Stimulated activated CD8-positive, alpha-beta memory T cell treated with anti-CD3 and anti-CD28 coated beads, Interleukin-2, amount 100 ng/mL, for 48 hours (primary cell): ENCODE results near the gene PADI1.
A peak's percentile ranks its signal among the peaks of the same experiment; 100 is the strongest.

Source experiments
- DNase-seq, 2 donors: peaks; one replicate each; pipeline ENCODE4 v3.0.0-alpha.2; 2020; ENCODE audit warnings: low read depth in 2 of 2

The PADI1 gene

DNA sequence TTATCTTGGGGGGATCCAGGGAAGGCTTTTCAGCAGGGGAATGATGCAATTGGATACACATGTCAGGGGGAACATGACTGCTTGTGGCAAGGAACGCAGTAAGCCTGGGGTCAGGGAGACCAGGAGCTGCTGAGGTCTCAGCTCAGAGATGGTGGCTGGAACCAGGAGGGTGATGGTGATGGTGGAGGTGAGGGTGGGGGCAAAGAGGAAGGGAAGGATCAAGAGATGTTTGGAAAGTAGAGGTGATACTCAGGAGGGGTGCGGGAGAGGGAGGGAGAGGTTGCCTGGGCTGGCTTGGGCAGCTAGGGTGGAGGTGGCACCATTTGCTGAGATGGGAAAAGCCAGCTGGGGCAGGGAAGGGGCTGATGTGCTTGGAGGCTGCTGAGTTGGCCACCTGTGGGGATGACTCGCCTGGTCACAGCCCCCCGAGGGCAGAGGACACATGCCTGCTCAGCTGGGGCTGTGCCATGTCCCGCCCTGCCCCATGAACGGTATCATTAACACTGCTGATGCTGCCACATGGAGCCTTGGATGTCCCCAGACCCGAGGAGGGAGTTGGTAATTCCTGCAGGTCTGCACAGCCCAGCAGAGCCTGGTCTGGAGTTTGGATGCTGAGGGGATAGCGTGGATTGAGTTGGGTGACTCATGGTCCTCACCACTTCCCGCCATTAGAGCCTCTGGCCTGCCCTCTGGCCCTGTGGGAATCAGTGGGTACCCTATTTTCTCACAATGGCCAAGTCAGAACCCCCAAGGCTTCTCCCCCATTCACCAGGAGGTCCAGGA, 6.3 kb upstream of the PADI1 start:
- no peak for DNase-seq

DNA sequence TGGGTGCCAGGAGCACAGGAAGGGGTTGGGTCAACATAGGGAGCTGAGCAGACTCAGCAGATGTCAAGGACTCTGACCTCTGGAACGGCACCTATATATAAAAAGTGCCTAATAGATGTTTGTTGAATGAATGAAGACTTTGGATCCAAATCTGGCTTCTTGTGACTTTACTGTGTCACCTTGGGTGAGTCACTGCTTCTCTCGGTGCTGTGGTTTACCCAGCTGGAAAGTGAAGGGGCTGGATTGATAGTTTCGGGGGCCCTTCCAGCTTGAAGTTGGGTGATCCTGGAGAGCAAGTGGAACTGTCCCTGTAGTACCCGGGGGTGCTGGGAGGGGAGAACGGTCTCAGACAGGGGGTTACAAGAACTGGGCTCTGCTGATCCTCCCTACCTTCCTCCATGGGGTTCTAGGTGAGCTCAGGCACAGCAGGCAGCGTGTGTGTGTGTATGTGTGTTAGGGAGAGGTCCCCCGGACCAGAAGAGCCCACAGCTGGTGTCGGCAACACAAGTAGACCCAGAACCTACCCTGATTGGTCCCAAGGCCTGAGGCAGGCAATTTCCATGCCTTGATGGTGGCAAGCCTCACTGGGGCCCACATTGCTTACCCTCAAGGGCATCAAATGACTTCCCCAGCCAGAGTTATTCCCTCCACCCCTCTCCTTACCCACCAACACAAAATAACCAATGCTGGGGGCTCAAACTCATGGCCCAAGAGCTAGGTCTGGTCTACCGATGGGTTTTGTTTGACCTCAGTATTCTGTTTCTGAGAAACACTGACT, 5.5 kb upstream of the PADI1 start:
- no peak for DNase-seq

DNA sequence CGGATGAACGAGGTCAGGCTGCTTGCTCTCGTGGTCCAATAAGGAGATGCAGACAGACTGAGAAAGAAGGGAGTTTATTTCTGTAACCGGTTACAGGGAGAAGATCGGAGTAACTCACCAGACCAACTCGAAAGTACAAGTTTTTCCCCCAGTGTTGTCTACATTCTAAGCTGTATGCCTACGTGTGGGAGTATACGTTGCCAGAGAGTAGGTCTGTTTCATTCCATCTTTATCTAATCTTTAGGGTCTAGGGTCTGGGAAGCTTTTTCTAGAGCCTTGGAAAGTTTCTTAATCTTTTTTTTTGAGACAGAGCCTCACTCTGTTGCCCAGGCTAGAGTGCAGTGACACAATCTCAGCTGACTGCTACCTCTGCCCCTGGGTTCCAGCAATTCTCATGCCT, 4.7 kb upstream of the PADI1 start:
- no peak for DNase-seq

- DNase-seq = no peak
Observed at GRCh38 chr1:17200756-17201155, 4.2 kb upstream of the PADI1 start.

GRCh38 chr1:17201201-17202021, 3.5 kb upstream of the PADI1 start:
- DNase-seq = no peak

GRCh38 chr1:17205652-17206051, 724 bp downstream of the PADI1 start:
- no peak for DNase-seq

- DNase-seq = no peak
Observed at GRCh38 chr1:17206196-17206595, 1.3 kb downstream of the PADI1 start.

DNA sequence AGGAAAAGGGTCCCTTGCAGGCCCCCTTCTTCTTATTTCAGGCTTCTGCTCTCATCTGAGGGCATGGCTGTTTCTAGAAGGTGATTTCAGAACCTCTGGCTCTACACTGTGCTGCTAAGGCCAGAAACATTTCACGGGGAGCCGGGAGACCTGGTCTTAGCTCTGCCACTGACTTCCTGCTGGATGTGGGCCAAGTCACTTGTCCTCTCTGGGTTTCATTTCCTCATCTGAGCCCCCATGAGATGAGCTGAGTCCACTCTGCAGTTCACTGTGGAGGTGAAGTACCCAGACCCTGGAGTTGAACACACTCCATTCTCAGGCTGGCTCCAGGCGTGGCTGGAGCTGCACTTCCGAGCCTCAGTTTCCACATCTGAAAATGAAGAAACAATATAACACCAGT, 2.1 kb downstream of the PADI1 start:
- no peak for DNase-seq

- no peak for DNase-seq
Observed at GRCh38 chr1:17207540-17207939, 2.6 kb downstream of the PADI1 start.

DNA sequence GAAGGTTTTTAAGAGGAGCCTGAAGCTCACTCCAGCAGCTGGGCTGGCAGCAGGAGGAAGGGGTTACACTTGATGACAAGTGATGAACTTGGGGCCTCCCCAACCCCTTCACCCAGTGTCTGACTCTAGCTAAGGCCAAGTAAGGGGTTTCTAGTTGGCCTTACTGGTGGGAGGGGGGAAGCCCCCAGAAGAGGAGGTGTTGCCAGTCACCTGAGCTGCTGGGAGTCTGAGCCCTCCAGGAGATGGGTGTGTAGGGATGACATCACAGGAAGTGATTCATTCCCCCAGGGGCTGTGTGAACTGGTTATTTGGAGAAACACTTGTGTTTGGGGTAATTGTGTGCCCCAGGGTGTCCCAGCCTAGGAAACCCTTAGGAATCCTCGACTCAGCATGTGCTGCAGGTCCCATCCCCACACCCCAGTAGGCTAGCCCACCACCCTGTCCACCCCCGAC, 3.1 kb downstream of the PADI1 start:
- peak; percentile 32 to 53 for DNase-seq

- no peak for DNase-seq
Observed at GRCh38 chr1:17208546-17208945, 3.6 kb downstream of the PADI1 start.

- no peak for DNase-seq
Observed at GRCh38 chr1:17209430-17209829, 4.5 kb downstream of the PADI1 start.

- no peak for DNase-seq
Observed at GRCh38 chr1:17210176-17210575, 5.2 kb downstream of the PADI1 start.

GRCh38 chr1:17211377-17211776, 6.4 kb downstream of the PADI1 start:
- no peak for DNase-seq

DNA sequence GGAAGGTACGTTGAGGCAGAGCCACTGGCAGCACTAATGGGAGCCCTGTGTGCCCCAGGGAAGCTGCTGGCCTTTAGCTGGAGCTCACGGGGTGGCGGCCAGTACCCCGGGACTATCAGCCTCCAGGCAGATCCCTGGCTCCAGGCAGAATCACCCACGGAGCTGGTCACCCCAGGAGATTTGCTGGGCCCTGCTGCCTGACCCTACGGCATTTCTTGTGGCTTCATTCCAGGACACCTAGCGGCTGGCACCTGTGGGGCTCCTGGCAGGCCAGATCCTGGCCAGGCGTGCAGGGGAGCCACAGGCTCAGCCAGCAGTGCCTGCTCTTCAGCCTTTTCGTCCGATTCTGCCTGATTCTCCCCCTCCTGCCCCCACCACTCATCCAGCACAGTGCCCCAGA, 7.1 kb downstream of the PADI1 start:
- no peak for DNase-seq

- peak; percentile 48 to 51 for DNase-seq
Observed at GRCh38 chr1:17212487-17213121, 7.7 kb downstream of the PADI1 start.

- no peak for DNase-seq
Observed at GRCh38 chr1:17213148-17213781, 8.3 kb downstream of the PADI1 start.

- DNase-seq = no peak
Observed at GRCh38 chr1:17213782-17214148, 8.8 kb downstream of the PADI1 start.

DNA sequence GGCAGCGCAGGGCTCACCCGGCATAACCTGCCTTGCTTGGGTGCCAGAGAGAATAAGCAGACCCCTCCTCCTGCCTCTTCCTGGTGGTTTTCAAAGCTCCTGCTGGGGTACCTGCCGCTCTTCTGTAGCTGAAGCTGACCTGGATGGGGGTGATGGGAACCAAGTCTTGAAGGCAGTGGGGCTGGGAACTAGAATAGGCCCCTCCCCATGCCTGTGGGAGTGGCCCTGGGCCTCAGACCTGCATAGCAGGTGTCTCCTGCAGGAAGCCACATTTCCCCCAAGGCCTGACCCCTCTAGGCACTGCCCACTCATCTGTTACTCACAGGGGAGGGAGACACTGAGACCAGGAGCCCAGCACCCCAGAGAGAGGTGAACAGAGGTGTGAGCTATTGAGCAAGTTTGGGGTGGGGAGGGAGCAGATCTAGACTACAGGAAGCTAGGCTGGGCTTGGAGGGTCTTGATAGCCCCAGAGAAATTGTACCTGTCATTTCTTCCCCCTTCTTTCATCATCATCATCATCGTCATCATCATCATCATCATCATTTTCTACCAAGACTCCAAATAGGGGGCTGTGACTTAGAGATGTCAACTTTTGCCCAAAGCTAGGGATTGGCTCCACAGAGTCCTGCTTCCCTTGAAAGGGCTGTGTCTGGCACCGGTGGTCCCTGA, 10.1 kb downstream of the PADI1 start:
- DNase-seq = no peak

- DNase-seq = no peak
Observed at GRCh38 chr1:17215545-17215890, 10.6 kb downstream of the PADI1 start.

DNA sequence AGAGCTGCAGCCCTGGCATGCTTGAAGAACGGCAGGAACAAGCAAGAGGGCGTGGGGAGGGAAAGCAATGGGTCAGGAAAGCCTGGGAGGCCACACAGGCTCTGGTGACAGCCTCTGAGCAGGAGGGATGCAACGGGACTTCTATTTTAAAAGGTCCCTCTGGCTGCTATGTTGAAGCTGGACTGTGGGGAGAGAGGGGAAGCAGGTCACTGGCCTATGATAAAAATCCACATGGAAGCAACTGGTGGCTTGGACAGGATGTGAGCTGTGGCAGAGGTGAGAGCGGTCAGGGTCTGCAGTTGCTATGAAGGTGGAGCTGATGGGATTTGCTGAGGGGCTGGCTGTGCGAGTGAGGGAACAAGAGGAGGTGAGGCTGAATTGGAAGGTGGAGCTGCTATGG, 11.2 kb downstream of the PADI1 start:
- no peak for DNase-seq
